HepG2 (cell line): ENCODE data around the gene CCDC106. TPM values are rescaled to one million over a fixed set of nuclear protein-coding genes. Genes with fewer than 3 reads are reported as not detected.

Source experiments
- HMGXB4 ChIP-seq, 2 experiments: sonication (generic) in 1 of 2; formaldehyde crosslinking in 1 of 2; IDR thresholded peaks; 2 replicates each; pipeline versions ENCODE4 v1.4.0 to v1.6.1; 2018 to 2020; ENCODE audit warnings: missing genetic modification reagents in 2 of 2, borderline replicate concordance in 1 of 2, low read depth in 1 of 2, mild to moderate bottlenecking in 1 of 2, missing biosample characterization in 1 of 2
- TFDP1 ChIP-seq: IDR thresholded peaks from 2 replicates; pipeline ENCODE4 v1.6.1; 2016; ENCODE audit warnings: missing compliant biosample characterization, missing genetic modification reagents, borderline replicate concordance
- ZNF354B ChIP-seq: sonication (generic); formaldehyde crosslinking; IDR thresholded peaks from 2 replicates; pipeline ENCODE4 v1.8.0; 2022; ENCODE audit warnings: mild to moderate bottlenecking, missing genetic modification reagents
- ZNF547 ChIP-seq: sonication (generic); formaldehyde crosslinking; IDR thresholded peaks from 2 replicates; pipeline ENCODE4 v1.5.1; 2020; ENCODE audit warnings: mild to moderate bottlenecking, missing genetic modification reagents
- ZNF574 ChIP-seq: sonication (generic); formaldehyde crosslinking; IDR thresholded peaks from 2 replicates; pipeline ENCODE4 v1.4.0; 2020; ENCODE audit warnings: missing genetic modification reagents
- ZNF766 ChIP-seq: sonication (generic); formaldehyde crosslinking; IDR thresholded peaks from 2 replicates; pipeline ENCODE4 v1.5.0; 2020; ENCODE audit warnings: missing genetic modification reagents, borderline replicate concordance
- ZNF775 ChIP-seq: sonication (generic); formaldehyde crosslinking; IDR thresholded peaks from 2 replicates; pipeline ENCODE4 v1.4.0; 2020; ENCODE audit warnings: missing genetic modification reagents, mild to moderate bottlenecking, moderate library complexity, borderline replicate concordance
- ZNF780A ChIP-seq: sonication (generic); formaldehyde crosslinking; IDR thresholded peaks from 2 replicates; pipeline ENCODE4 v1.8.0; 2022; ENCODE audit warnings: mild to moderate bottlenecking, missing genetic modification reagents, moderate library complexity
- polyA plus RNA-seq, 8 experiments: library from polyadenylated mRNA; depleted of rRNA in 3 of 8; stranded (reverse) in 7 of 8; unstranded in 1 of 8; fragments of >200 nt; fragmentation: Illumina TruSeq in 4 of 8; extraction: Trizol in 4 of 8; gene quantifications; 2 replicates each; pipeline versions ENCODE4 v1.2.1 to v1.2.3, GENCODE V29; 2011 to 2016; ENCODE audit warnings: low read depth in 4 of 8, missing spikeins in 1 of 8, mixed read lengths in 1 of 8; ENCODE audit not compliant: insufficient read depth in 1 of 8
- total RNA-seq, 5 experiments: library from RNA; depleted of rRNA; stranded (reverse); fragments of >200 nt; fragmentation: Illumina TruSeq; extraction: Trizol; gene quantifications; 2 replicates each; pipeline ENCODE4 v1.2.3, GENCODE V29; 2016; ENCODE audit warnings: low read depth in 1 of 5
- TF ChIP-seq, protein P1 (sequence below): sonication (generic); formaldehyde crosslinking; IDR thresholded peaks from 2 replicates; pipeline ENCODE4 v1.4.0; 2020; ENCODE audit warnings: mild to moderate bottlenecking, low read depth, missing genetic modification reagents
- TF ChIP-seq, protein P2 (sequence below): sonication (generic); formaldehyde crosslinking; IDR thresholded peaks from 2 replicates; pipeline ENCODE4 v1.5.1; 2020; ENCODE audit warnings: mild to moderate bottlenecking, moderate library complexity, missing genetic modification reagents
- TF ChIP-seq, protein P3 (sequence below): fragments of 450-650 bp; IDR thresholded peaks from 2 replicates; pipeline ENCODE4 v1.6.1; 2017; ENCODE audit warnings: mild to moderate bottlenecking
- TF ChIP-seq, protein P4 (sequence below): IDR thresholded peaks from 2 replicates; pipeline ENCODE4 v1.6.1; 2016; ENCODE audit warnings: low read depth, borderline replicate concordance

The CCDC106 gene
- total and polyA plus RNA-seq, 2 of the 13 experiments (the other 11 are each of a cell fraction or from before 2014, with no cell fraction given) = 4.7 to 8.8 TPM

DNA sequence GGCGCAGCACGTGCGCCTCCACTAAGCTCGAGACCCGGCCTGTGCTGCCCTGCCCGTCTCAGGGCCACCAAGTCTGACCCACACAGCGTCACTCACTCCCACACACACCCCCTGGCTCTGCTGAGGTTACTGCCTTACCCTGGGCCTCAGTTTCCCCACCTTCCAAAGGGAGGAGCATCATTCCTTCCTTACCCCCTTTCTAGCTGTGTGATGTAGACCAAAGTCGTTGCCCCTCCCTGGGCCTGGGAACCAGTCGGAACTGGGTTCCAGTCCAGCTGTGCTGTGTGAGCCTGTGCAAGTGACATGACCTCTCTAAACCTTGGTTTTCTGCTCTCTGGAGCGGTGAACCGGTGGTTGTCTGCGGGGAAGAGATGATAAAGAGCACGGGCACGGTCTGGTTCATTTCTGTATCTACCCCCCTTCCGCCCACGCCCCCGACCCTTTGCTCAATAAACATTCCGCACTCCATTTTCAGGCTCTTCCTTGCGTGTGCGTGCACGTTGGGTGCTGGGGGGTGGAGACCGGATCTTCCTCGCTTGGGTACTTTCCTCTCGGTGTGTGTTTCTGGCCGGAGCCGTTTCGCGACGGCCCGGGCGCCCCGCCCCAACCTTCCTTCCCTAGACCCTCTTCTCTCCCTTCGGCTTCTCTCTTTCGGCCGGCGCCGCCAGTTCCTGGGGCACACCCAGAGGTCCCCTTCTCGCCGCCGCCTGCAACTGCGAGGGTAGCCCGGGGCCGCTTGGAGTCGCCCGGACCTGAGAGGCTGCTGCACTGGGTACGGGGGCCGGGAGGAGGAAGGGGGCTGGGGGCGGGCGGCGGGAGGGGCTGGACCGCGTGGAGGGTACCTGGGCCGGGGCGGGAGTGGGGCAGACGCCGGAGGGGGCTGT lies 4.8 kb upstream of the CCDC106 start, which contains the start of gene ZNF581 (continued):
- TF ChIP-seq, protein P1, sequence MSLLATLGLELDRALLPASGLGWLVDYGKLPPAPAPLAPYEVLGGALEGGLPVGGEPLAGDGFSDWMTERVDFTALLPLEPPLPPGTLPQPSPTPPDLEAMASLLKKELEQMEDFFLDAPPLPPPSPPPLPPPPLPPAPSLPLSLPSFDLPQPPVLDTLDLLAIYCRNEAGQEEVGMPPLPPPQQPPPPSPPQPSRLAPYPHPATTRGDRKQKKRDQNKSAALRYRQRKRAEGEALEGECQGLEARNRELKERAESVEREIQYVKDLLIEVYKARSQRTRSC (CRISPR knock-in tag) = 0 out of 2 replicates have a peak, but pooled peaks have one; percentile 33
- TF ChIP-seq, protein P2, sequence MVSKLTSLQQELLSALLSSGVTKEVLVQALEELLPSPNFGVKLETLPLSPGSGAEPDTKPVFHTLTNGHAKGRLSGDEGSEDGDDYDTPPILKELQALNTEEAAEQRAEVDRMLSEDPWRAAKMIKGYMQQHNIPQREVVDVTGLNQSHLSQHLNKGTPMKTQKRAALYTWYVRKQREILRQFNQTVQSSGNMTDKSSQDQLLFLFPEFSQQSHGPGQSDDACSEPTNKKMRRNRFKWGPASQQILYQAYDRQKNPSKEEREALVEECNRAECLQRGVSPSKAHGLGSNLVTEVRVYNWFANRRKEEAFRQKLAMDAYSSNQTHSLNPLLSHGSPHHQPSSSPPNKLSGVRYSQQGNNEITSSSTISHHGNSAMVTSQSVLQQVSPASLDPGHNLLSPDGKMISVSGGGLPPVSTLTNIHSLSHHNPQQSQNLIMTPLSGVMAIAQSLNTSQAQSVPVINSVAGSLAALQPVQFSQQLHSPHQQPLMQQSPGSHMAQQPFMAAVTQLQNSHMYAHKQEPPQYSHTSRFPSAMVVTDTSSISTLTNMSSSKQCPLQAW (CRISPR knock-in tag) = peak; percentile 66
- no peak for TF ChIP-seq ZNF780A (CRISPR knock-in tag)
- TF ChIP-seq, protein P3, sequence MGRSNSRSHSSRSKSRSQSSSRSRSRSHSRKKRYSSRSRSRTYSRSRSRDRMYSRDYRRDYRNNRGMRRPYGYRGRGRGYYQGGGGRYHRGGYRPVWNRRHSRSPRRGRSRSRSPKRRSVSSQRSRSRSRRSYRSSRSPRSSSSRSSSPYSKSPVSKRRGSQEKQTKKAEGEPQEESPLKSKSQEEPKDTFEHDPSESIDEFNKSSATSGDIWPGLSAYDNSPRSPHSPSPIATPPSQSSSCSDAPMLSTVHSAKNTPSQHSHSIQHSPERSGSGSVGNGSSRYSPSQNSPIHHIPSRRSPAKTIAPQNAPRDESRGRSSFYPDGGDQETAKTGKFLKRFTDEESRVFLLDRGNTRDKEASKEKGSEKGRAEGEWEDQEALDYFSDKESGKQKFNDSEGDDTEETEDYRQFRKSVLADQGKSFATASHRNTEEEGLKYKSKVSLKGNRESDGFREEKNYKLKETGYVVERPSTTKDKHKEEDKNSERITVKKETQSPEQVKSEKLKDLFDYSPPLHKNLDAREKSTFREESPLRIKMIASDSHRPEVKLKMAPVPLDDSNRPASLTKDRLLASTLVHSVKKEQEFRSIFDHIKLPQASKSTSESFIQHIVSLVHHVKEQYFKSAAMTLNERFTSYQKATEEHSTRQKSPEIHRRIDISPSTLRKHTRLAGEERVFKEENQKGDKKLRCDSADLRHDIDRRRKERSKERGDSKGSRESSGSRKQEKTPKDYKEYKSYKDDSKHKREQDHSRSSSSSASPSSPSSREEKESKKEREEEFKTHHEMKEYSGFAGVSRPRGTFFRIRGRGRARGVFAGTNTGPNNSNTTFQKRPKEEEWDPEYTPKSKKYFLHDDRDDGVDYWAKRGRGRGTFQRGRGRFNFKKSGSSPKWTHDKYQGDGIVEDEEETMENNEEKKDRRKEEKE = no peak
- TF ChIP-seq ZNF547 (CRISPR knock-in tag) = no peak; the same call in 1 of the 2 replicates
- no peak for TF ChIP-seq ZNF766 (CRISPR knock-in tag)
- TF ChIP-seq HMGXB4 (CRISPR knock-in tag; IDR thresholded peaks at IDR 0.05; ENCODE audit: borderline replicate concordance in 1 of 2, low read depth in 1 of 2) = peak; percentile 26 to 84; a peak in 2 of 4 replicates
- TF ChIP-seq TFDP1 (CRISPR knock-in tag) = peak; percentile 27; the same call in 1 of the 2 replicates
- TF ChIP-seq ZNF574 = peak; percentile 90
- TF ChIP-seq, protein P4, sequence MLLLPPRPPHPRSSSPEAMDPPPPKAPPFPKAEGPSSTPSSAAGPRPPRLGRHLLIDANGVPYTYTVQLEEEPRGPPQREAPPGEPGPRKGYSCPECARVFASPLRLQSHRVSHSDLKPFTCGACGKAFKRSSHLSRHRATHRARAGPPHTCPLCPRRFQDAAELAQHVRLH (CRISPR knock-in tag) = peak; percentile 22; the same call in 1 of the 2 replicates
- TF ChIP-seq ZNF354B (CRISPR knock-in tag) = 0 out of 2 replicates have a peak, but pooled peaks have one; percentile 18
- peak; percentile 90 for TF ChIP-seq ZNF775 (CRISPR knock-in tag)
